ENCODE measurements around the gene CLIC4.

The CLIC4 gene

GRCh38 chr1:24875257-24875656 lies 130.0 kb downstream of the CLIC4 start:
- no peak for DNase-seq (ENCODE audit: low read depth)
- H3K4me3 ChIP-seq (ENCODE audit: low read depth, low read length): no peak overlapping the region
- TF ChIP-seq MYC (IDR thresholded peaks at IDR 0.05; ENCODE audit: low read depth, low read length) (no peak), POLR2A (IDR thresholded peaks at IDR 0.05; ENCODE audit: extremely low read depth, insufficient read length) (no peak), MAX (IDR thresholded peaks at IDR 0.05; ENCODE audit: low read depth, low read length) (no peak), CTCF (IDR thresholded peaks at IDR 0.05; ENCODE audit: low read depth, low read length) (no peak)

- TF ChIP-seq POLR2A (IDR thresholded peaks at IDR 0.05; ENCODE audit: extremely low read depth, insufficient read length) (no peak), MYC (IDR thresholded peaks at IDR 0.05; ENCODE audit: low read depth, low read length) (no peak), MAX (IDR thresholded peaks at IDR 0.05; ENCODE audit: low read depth, low read length) (no peak), CTCF (IDR thresholded peaks at IDR 0.05; ENCODE audit: low read depth, low read length) (no peak)
- DNase-seq (ENCODE audit: low read depth): no peak
- no peak overlapping the region for H3K4me3 ChIP-seq (ENCODE audit: low read depth, low read length)
Measured at GRCh38 chr1:24875991-24876506, 130.8 kb downstream of the CLIC4 start.

- DNase-seq (ENCODE audit: low read depth): no peak
- TF ChIP-seq CTCF (IDR thresholded peaks at IDR 0.05; ENCODE audit: low read depth, low read length): no peak
- H3K4me3 ChIP-seq (ENCODE audit: low read depth, low read length): no peak overlapping the region
Measured at GRCh38 chr1:24878045-24878444, 132.8 kb downstream of the CLIC4 start.

- TF ChIP-seq POLR2A (IDR thresholded peaks at IDR 0.05; ENCODE audit: extremely low read depth, insufficient read length) (no peak), MYC (IDR thresholded peaks at IDR 0.05; ENCODE audit: low read depth, low read length) (no peak), MAX (IDR thresholded peaks at IDR 0.05; ENCODE audit: low read depth, low read length) (no peak), CTCF (IDR thresholded peaks at IDR 0.05; ENCODE audit: low read depth, low read length) (no peak)
- no peak overlapping the region for H3K4me3 ChIP-seq (ENCODE audit: low read depth, low read length)
- no peak for DNase-seq (ENCODE audit: low read depth)
Measured at GRCh38 chr1:24878775-24879742, 133.8 kb downstream of the CLIC4 start.

- DNase-seq (ENCODE audit: low read depth): no peak
- no peak overlapping the region for H3K4me3 ChIP-seq (ENCODE audit: low read depth, low read length)
- TF ChIP-seq CTCF (IDR thresholded peaks at IDR 0.05; ENCODE audit: low read depth, low read length): no peak
- TF ChIP-seq MYC (IDR thresholded peaks at IDR 0.05; ENCODE audit: low read depth, low read length): no peak
- no peak for TF ChIP-seq MAX (IDR thresholded peaks at IDR 0.05; ENCODE audit: low read depth, low read length)
- TF ChIP-seq POLR2A (IDR thresholded peaks at IDR 0.05; ENCODE audit: extremely low read depth, insufficient read length): no peak
Measured at GRCh38 chr1:24881034-24881433, 135.8 kb downstream of the CLIC4 start.

Measured in NB4 (cell line).